ENCODE measurements around the gene ZNF689. TPM values are rescaled to one million over a fixed set of nuclear protein-coding genes. Genes with fewer than 3 reads are reported as not detected.

ZNF689 gene
- polyA plus RNA-seq, 2 of the 4 experiments (the other 2 are of a cell fraction): 6.8 to 7.4 TPM

DNA sequence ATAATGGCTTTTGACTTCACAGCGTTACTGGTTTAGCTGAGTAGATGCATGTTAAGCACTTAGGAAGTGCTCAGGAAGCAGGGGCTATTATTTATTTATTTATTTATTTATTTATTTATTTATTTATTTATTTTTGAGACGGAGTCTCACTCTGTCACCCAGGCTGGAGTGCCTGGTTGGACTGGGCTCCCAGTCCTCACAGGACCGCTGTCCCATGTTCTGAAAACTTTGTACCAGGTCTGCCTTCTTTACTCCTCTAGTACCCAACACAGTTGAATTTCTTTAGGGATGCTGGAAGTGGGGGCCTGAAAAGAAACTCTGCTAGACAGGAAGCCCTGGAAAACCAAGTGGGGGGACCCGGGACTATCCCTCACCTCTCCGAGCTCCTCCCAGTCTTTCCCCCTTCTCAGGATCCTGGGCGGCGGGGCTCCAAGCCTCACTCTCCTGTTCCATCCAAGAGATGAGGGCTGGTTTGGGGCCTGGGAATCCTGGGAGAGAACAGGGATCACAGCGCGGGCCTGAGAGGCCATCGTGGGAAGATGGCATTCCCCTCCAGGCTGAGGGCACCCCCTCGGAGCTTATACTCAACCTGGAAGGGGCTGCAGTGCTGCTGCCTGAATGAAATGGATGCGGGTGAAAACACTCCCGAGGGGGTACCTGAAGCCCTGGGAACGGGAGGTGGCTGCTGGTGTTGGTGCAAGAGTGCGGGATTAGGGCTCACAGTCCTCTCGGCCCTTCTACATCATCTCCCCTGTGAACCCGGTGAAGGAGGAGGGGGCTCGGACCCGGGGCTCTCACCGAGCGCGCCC, 39.3 kb downstream of the ZNF689 start:
- FAIRE-seq (no peak), ATAC-seq (peak in 1 of 2 experiments; percentile 1; a peak in 2 of 6 replicates), DNase-seq (ENCODE audit: low read depth in 1 of 2, low spot score in 1 of 2) (no peak)
- Histone ChIP-seq H3K9me3 (no peaks in the 10 kb centered on the region), H3K27ac (peak overlapping the region; percentile 87 to 98), H3K4me1 (peaks cover 42% of the 10 kb centered on the region), H3K4me3 (peak overlapping the region; percentile 53), H3K4me2 (peak overlapping the region; percentile 90)
- 64% methylated on average over 16 of the region's 22 CpGs for WGBS (ENCODE audit: missing lambda C conversion rate)
- TF ChIP-seq, protein P1, sequence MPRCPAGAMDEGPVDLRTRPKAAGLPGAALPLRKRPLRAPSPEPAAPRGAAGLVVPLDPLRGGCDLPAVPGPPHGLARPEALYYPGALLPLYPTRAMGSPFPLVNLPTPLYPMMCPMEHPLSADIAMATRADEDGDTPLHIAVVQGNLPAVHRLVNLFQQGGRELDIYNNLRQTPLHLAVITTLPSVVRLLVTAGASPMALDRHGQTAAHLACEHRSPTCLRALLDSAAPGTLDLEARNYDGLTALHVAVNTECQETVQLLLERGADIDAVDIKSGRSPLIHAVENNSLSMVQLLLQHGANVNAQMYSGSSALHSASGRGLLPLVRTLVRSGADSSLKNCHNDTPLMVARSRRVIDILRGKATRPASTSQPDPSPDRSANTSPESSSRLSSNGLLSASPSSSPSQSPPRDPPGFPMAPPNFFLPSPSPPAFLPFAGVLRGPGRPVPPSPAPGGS (IDR thresholded peaks at IDR 0.05): no peak
- TF ChIP-seq ZC3H11A (IDR thresholded peaks at IDR 0.05): peak; percentile 99
- TF ChIP-seq, protein P2, sequence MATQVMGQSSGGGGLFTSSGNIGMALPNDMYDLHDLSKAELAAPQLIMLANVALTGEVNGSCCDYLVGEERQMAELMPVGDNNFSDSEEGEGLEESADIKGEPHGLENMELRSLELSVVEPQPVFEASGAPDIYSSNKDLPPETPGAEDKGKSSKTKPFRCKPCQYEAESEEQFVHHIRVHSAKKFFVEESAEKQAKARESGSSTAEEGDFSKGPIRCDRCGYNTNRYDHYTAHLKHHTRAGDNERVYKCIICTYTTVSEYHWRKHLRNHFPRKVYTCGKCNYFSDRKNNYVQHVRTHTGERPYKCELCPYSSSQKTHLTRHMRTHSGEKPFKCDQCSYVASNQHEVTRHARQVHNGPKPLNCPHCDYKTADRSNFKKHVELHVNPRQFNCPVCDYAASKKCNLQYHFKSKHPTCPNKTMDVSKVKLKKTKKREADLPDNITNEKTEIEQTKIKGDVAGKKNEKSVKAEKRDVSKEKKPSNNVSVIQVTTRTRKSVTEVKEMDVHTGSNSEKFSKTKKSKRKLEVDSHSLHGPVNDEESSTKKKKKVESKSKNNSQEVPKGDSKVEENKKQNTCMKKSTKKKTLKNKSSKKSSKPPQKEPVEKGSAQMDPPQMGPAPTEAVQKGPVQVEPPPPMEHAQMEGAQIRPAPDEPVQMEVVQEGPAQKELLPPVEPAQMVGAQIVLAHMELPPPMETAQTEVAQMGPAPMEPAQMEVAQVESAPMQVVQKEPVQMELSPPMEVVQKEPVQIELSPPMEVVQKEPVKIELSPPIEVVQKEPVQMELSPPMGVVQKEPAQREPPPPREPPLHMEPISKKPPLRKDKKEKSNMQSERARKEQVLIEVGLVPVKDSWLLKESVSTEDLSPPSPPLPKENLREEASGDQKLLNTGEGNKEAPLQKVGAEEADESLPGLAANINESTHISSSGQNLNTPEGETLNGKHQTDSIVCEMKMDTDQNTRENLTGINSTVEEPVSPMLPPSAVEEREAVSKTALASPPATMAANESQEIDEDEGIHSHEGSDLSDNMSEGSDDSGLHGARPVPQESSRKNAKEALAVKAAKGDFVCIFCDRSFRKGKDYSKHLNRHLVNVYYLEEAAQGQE (IDR thresholded peaks at IDR 0.05): peak; percentile 51; the same call in 1 of the 2 replicates
- ChIA-PET CTCF (interaction anchor here (1.0 to 2.8 kb wide), 6 partner anchors 9 to 58 kb away, joined by 3 to 14 read pairs (median 6); partner anchors contain the start of gene ZNF764), POLR2A (interaction anchor here (0.7 to 2.7 kb wide), 3 partner anchors 13 to 119 kb away, joined by 4 to 44 read pairs (median 6); partner anchors contain the start of gene ZNF764)

- Histone ChIP-seq H3K9me3 (no peaks in the 10 kb centered on the region), H3K4me3 (no peak overlapping the region), H3K4me1 (peaks cover 42% of the 10 kb centered on the region), H3K27ac (peak overlapping the region in 1 of 2 experiments; percentile 28; a peak in 3 of 6 replicates), H3K4me2 (no peak overlapping the region)
- TF ChIP-seq CEBPB (IDR thresholded peaks at IDR 0.05): no peak
- TF ChIP-seq NR3C1 (IDR thresholded peaks at IDR 0.05): no peak
- TF ChIP-seq ESRRA (IDR thresholded peaks at IDR 0.05; ENCODE audit: borderline replicate concordance, low read length): no peak
- TF ChIP-seq FOXS1 (CRISPR knock-in tag; IDR thresholded peaks at IDR 0.05): no peak
- TF ChIP-seq HOXB13 (CRISPR knock-in tag; IDR thresholded peaks at IDR 0.05; ENCODE audit: low read depth): no peak
- TF ChIP-seq ZC3H11A (IDR thresholded peaks at IDR 0.05): no peak
- no peak for TF ChIP-seq CBX2 (IDR thresholded peaks at IDR 0.05; ENCODE audit: borderline replicate concordance, low read depth)
- TF ChIP-seq RAD21 (conservative IDR thresholded peaks at IDR 0.05 in 1 of 2, IDR thresholded peaks at IDR 0.05 in 1 of 2): no peak
- no peak for TF ChIP-seq CHD2 (IDR thresholded peaks at IDR 0.05; ENCODE audit: low read length, partially characterized antibody)
- TF ChIP-seq, protein P3, sequence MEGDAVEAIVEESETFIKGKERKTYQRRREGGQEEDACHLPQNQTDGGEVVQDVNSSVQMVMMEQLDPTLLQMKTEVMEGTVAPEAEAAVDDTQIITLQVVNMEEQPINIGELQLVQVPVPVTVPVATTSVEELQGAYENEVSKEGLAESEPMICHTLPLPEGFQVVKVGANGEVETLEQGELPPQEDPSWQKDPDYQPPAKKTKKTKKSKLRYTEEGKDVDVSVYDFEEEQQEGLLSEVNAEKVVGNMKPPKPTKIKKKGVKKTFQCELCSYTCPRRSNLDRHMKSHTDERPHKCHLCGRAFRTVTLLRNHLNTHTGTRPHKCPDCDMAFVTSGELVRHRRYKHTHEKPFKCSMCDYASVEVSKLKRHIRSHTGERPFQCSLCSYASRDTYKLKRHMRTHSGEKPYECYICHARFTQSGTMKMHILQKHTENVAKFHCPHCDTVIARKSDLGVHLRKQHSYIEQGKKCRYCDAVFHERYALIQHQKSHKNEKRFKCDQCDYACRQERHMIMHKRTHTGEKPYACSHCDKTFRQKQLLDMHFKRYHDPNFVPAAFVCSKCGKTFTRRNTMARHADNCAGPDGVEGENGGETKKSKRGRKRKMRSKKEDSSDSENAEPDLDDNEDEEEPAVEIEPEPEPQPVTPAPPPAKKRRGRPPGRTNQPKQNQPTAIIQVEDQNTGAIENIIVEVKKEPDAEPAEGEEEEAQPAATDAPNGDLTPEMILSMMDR (IDR thresholded peaks at IDR 0.05): no peak
- no peak for TF ChIP-seq FOSL2 (IDR thresholded peaks at IDR 0.05)
- no peak for TF ChIP-seq FOSL2 (CRISPR knock-in tag; IDR thresholded peaks at IDR 0.05)
- TF ChIP-seq KDM5A (IDR thresholded peaks at IDR 0.05): no peak
- no peak for TF ChIP-seq ZNF302 (CRISPR knock-in tag; IDR thresholded peaks at IDR 0.05)
- no peak for TF ChIP-seq HMGXB4 (CRISPR knock-in tag; IDR thresholded peaks at IDR 0.05; ENCODE audit: borderline replicate concordance)
- no peak for TF ChIP-seq SMC3 (IDR thresholded peaks at IDR 0.05)
- TF ChIP-seq, protein P4, sequence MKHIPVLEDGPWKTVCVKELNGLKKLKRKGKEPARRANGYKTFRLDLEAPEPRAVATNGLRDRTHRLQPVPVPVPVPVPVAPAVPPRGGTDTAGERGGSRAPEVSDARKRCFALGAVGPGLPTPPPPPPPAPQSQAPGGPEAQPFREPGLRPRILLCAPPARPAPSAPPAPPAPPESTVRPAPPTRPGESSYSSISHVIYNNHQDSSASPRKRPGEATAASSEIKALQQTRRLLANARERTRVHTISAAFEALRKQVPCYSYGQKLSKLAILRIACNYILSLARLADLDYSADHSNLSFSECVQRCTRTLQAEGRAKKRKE (CRISPR knock-in tag; IDR thresholded peaks at IDR 0.05; ENCODE audit: low read depth): no peak
- no peak for TF ChIP-seq JUN (IDR thresholded peaks at IDR 0.05)
- ATAC-seq: no peak
- DNase-seq (ENCODE audit: low read depth in 1 of 2, low spot score in 1 of 2): no peak
- 96% methylated on average over 16 of the region's 44 CpGs for WGBS (ENCODE audit: missing lambda C conversion rate)
- FAIRE-seq: no peak
- ChIA-PET CTCF (interaction anchor here (1.0 to 2.8 kb wide), 4 partner anchors 12 to 59 kb away, joined by 5 to 14 read pairs (median 9); partner anchors contain the start of gene ZNF764), POLR2A (interaction anchor here (2.7 kb wide), 1 partner anchor 12 kb away, joined by 44 read pairs; the partner anchor contains the start of gene ZNF764)
These were observed 40.2 kb downstream of the ZNF689 start for GRCh38 chr16:30569746-30570635.

Data from A549 (cell line).